ENCODE results near the gene RAD51B. TPM values are rescaled to one million over a fixed set of nuclear protein-coding genes. Genes with fewer than 3 reads are reported as not detected.

RAD51B gene
- total and polyA plus RNA-seq, 9 of the 15 experiments (the other 6 are each of a cell fraction or from before 2014, with no cell fraction given): 8.5 to 17.3 (median 11.3) TPM

- TF ChIP-seq ZNF146 (CRISPR knock-in tag; IDR thresholded peaks at IDR 0.05; ENCODE audit: unreplicated experiment): no peak
- TF ChIP-seq JUNB (CRISPR knock-in tag; conservative IDR thresholded peaks at IDR 0.05): 0 out of 2 replicates have a peak, but pooled peaks have one; percentile 11
- TF ChIP-seq CCNT2 (IDR thresholded peaks at IDR 0.05; ENCODE audit: borderline replicate concordance, extremely low read depth, insufficient read length, low read depth, low read length): peak; percentile 87
- no peak for TF ChIP-seq ARHGAP35 (IDR thresholded peaks at IDR 0.05; ENCODE audit: partially characterized antibody)
- peak; percentile 93 to 97 for TF ChIP-seq TRIM24 (IDR thresholded peaks at IDR 0.05)
- 0 out of 2 replicates have a peak, but pooled peaks have one; percentile 21 for TF ChIP-seq CREB3 (tag; conservative IDR thresholded peaks at IDR 0.05; ENCODE audit: low read depth)
- TF ChIP-seq ESRRB (CRISPR knock-in tag; IDR thresholded peaks at IDR 0.05; ENCODE audit: borderline replicate concordance): no peak
- TF ChIP-seq SOX6 (IDR thresholded peaks at IDR 0.05): peak; percentile 99
- TF ChIP-seq NFE2 (IDR thresholded peaks at IDR 0.05; ENCODE audit: low read depth): no peak
- no peak for TF ChIP-seq MCM3 (IDR thresholded peaks at IDR 0.05)
- TF ChIP-seq ZNF408 (CRISPR knock-in tag; IDR thresholded peaks at IDR 0.05; ENCODE audit: low read depth): no peak
- TF ChIP-seq TEAD4 (IDR thresholded peaks at IDR 0.05; ENCODE audit: low read length): peak; percentile 99
- TF ChIP-seq TEAD4 (CRISPR knock-in tag; IDR thresholded peaks at IDR 0.05; ENCODE audit: borderline replicate concordance): no peak
- TF ChIP-seq TBL1XR1 (IDR thresholded peaks at IDR 0.05; ENCODE audit: low read length in 2 of 2): peak in 1 of 2 experiments; percentile 95; a peak in 2 of 4 replicates
- TF ChIP-seq GABPB1 (CRISPR knock-in tag; IDR thresholded peaks at IDR 0.05): peak; percentile 31; the same call in 1 of the 2 replicates
- 0 out of 2 replicates have a peak, but pooled peaks have one; percentile 31 for TF ChIP-seq ATF4 (CRISPR knock-in tag; IDR thresholded peaks at IDR 0.05)
- peak; percentile 83 for TF ChIP-seq RBM25 (IDR thresholded peaks at IDR 0.05; ENCODE audit: low read depth, low read length, severe bottlenecking)
- peak; percentile 19; the same call in 1 of the 2 replicates for TF ChIP-seq RAD51 (IDR thresholded peaks at IDR 0.05; ENCODE audit: borderline replicate concordance, low read depth)
- TF ChIP-seq POLR3G (IDR thresholded peaks at IDR 0.05; ENCODE audit: extremely low read depth, insufficient read length, insufficient replicate concordance): no peak
- TF ChIP-seq GATAD2B (IDR thresholded peaks at IDR 0.05; ENCODE audit: borderline replicate concordance): peak; percentile 44; the same call in 1 of the 2 replicates
- no peak for TF ChIP-seq KLF13 (tag; IDR thresholded peaks at IDR 0.05; ENCODE audit: borderline replicate concordance, low read depth)
- no peak for TF ChIP-seq ZBTB7A (IDR thresholded peaks at IDR 0.05; ENCODE audit: borderline replicate concordance, control insufficient read depth, low read depth, low read length)
- TF ChIP-seq POLR2AphosphoS5 (IDR thresholded peaks at IDR 0.05; ENCODE audit: control insufficient read depth, insufficient read depth, low read depth, low read length): peak; percentile 87
- TF ChIP-seq CBFA2T3 (IDR thresholded peaks at IDR 0.05): peak; percentile 98
- peak in 1 of 2 experiments; percentile 41; a peak in 1 of 4 replicates for TF ChIP-seq NONO (IDR thresholded peaks at IDR 0.05; ENCODE audit: low read depth in 2 of 2, low read length in 1 of 2)
- peak; percentile 96; the same call in 1 of the 2 replicates for TF ChIP-seq ESRRA (IDR thresholded peaks at IDR 0.05; ENCODE audit: borderline replicate concordance, low read depth)
- no peak for TF ChIP-seq HNRNPH1 (optimal IDR thresholded peaks at IDR 0.05; ENCODE audit: low read depth, low read length)
- TF ChIP-seq SMAD1 (IDR thresholded peaks at IDR 0.05; ENCODE audit: low read depth, low read length, partially characterized antibody): peak; percentile 80
Measured at GRCh38 chr14:68719634-68720384, 900.2 kb downstream of the RAD51B start (continued).

Data from K562 (cell line).